Effector memory CD4-positive, alpha-beta T cell (primary cell): ENCODE measurements around the gene SELENOW.
A peak's percentile ranks its signal among the peaks of the same experiment; 100 is the strongest.
"Not testable (repeated sequence)": the region's sequence is repeated elsewhere in the genome, so short reads cannot be mapped to it uniquely, and the experiment has no call there.

Source experiments
- DNase-seq, 3 donors: peaks; one replicate each; pipeline ENCODE4 v3.0.0-alpha.2; 2020
- H3K27ac ChIP-seq: 2 replicates; pipeline ENCODE4 v1.7.0; 2013; ENCODE audit warnings: mild to moderate bottlenecking, low read length, moderate library complexity; ENCODE audit not compliant: insufficient read depth, poor library complexity, severe bottlenecking
- H3K27me3 ChIP-seq: replicated peaks from 2 replicates; pipeline ENCODE4 v1.7.0; 2013; ENCODE audit warnings: mild to moderate bottlenecking, low read length; ENCODE audit not compliant: insufficient read depth, control insufficient read depth, poor library complexity, severe bottlenecking
- H3K36me3 ChIP-seq: 2 replicates; pipeline ENCODE4 v1.7.0; 2013; ENCODE audit warnings: mild to moderate bottlenecking, low read length, moderate library complexity; ENCODE audit not compliant: control insufficient read depth, insufficient read depth
- H3K4me1 ChIP-seq: 2 replicates; pipeline ENCODE4 v1.7.0; 2013; ENCODE audit warnings: low read length, mild to moderate bottlenecking; ENCODE audit not compliant: control insufficient read depth, insufficient read depth, poor library complexity, severe bottlenecking
- H3K4me3 ChIP-seq: 2 replicates; pipeline ENCODE4 v1.7.0; 2013; ENCODE audit warnings: low read length, low read depth, mild to moderate bottlenecking; ENCODE audit not compliant: insufficient read depth, poor library complexity, severe bottlenecking
- H3K9me3 ChIP-seq: 2 replicates; pipeline ENCODE4 v1.7.0; 2013; ENCODE audit warnings: mild to moderate bottlenecking, low read length, moderate library complexity; ENCODE audit not compliant: control insufficient read depth

SELENOW gene

DNA sequence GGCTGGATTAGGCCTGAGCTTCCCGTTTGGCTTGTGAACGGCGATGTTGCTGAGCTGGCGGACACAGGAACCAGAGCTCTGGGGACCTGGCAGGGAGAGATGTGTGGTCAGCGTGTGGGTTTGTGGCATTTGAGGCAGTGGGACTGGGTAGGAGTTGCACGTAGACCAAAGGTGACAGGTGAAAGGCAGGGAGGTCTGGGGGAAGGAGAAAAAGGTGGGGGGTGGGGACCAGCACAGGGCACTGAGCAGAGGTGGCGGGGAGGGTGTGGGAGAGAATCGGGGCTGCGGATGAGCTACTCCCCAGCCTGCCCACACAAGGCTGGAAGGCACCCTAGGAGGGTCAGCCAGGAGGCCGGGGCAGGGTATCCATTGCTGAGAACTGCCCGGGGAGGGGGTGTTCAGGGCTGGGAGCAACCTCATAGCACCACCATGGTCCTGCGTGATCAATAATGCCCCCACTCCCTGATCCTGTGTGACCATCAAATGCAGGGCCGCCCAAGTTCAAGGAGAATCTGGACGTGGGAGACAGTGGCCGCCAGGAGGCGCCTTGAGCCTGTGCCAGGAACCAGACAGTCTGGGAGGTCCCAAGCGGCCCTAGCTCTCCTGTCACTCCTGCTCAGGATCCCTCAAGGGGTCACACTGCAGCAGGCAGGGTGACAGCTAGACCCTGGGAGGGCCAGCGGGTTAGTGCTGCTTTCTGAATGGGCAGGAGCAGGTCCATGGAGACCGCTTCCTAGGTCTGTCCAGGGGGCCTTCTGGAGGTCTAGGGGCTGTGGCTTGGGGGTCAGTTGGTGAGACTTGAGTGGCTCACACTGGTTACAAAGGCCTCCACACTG is 12.8 kb upstream of the SELENOW start:
- no peak for DNase-seq
- H3K27ac ChIP-seq: no peak overlapping the region
- no peak overlapping the region for H3K4me3 ChIP-seq
- no peaks in the 10 kb centered on the region for H3K4me1 ChIP-seq
- no peaks in the 10 kb centered on the region for H3K27me3 ChIP-seq
- H3K36me3 ChIP-seq: no peaks in the 10 kb centered on the region
- no peaks in the 10 kb centered on the region for H3K9me3 ChIP-seq

DNA sequence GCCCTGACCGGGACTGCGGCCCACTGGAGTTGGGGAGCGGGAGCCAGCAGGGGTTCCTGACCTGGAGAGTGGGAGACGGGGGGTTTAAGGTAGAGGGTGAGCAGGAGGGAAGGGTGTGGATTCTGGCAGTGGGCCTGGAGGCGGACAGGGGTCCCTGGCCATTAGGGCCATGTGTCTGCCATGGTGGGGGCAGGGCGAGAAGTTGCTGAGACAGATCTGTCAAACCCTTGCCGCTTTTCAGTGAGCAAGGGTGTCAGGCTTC is 12.2 kb upstream of the SELENOW start:
- DNase-seq: no peak
- Histone ChIP-seq H3K4me1 (no peaks in the 10 kb centered on the region), H3K9me3 (no peaks in the 10 kb centered on the region), H3K4me3 (no peak overlapping the region), H3K27me3 (no peaks in the 10 kb centered on the region), H3K27ac (no peak overlapping the region), H3K36me3 (no peaks in the 10 kb centered on the region)

DNA sequence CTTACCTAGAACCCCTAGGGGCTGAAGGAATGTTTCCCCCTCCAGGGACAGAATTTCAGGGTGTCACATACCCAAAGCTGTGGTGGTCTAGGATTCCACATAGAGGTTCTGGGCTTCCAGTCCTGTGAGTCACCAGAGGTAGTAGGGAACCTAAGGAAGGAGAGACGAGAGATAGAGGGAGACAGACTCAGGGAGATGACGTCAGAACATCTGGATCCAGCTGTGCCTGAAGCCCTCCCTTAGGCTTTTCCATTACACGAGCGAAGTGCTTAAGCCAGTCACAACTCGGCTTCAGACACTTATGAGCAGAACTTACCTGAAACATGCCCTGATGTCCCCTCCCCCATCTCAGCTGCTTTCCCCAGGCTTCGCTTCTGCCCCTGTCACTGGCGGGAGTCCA is 11.8 kb upstream of the SELENOW start:
- H3K27ac ChIP-seq: no peak overlapping the region
- no peak overlapping the region for H3K4me3 ChIP-seq
- no peaks in the 10 kb centered on the region for H3K4me1 ChIP-seq
- no peaks in the 10 kb centered on the region for H3K9me3 ChIP-seq
- no peak for DNase-seq
- H3K36me3 ChIP-seq: no peaks in the 10 kb centered on the region
- H3K27me3 ChIP-seq: no peaks in the 10 kb centered on the region

DNA sequence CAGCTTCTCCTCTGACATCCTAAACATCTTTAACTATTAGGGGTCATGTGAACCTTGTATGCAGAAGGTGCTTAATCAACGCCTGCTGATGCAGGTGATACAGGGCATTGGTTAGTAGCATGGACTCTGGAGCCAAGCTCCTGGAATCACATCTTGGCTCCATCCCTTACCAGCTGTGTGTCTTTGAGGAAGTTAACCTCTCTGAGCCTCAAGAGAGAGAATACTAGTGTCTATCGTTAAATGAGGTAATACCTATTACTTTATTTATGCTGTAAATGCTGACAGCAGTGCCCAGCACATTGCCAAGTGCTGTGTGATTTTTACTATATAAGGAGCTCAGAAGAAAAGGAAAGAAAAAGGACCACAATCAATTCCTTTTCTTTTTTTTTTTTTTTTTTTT is 11.2 kb upstream of the SELENOW start:
- no peak for DNase-seq
- no peaks in the 10 kb centered on the region for H3K9me3 ChIP-seq
- no peak overlapping the region for H3K27ac ChIP-seq
- no peaks in the 10 kb centered on the region for H3K27me3 ChIP-seq
- no peak overlapping the region for H3K4me3 ChIP-seq
- no peaks in the 10 kb centered on the region for H3K36me3 ChIP-seq
- H3K4me1 ChIP-seq: no peaks in the 10 kb centered on the region

DNA sequence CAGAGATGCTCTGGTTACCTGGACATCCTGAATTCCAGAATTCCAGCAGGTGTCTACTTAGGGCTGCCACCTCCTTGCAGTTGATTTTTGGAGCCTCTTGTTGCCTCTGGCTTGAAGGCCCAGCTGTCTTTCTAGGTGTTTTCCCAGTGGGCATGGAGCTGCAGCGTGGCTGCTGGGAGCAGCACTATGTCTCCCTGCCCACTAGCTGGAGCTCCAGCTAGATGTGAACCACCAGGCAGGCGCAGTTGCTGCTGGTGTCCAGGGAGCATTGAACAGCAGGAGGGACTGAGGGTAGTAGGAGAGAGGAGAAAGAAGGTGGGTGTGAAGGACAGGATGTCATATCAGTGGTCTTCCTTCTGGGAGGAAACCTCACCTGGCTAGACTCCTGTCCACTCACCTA is 9.9 kb upstream of the SELENOW start:
- Histone ChIP-seq H3K36me3 (no peaks in the 10 kb centered on the region), H3K27me3 (no peaks in the 10 kb centered on the region), H3K4me3 (no peak overlapping the region), H3K4me1 (no peaks in the 10 kb centered on the region), H3K27ac (no peak overlapping the region), H3K9me3 (no peaks in the 10 kb centered on the region)
- no peak for DNase-seq

DNA sequence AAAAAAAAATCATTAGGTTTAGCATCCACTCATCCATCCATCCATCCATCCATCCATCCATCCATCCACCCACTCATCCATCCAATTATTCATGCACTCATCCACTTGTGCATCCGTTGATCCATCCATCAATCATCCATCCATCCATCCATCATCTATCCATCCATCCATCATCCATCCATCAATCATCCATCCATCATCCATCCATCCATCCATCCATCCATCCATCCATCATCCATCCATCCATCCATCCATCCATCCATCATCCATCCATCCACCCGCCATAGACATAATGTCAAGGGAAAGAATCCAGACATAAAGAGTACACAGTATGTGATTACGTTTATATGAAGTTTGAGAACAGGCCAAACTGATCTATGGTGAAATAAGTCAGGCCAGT is 9.0 kb upstream of the SELENOW start:
- Histone ChIP-seq H3K36me3 (no peaks in the 10 kb centered on the region), H3K27me3 (no peaks in the 10 kb centered on the region), H3K4me1 (no peaks in the 10 kb centered on the region), H3K27ac (no peak overlapping the region), H3K4me3 (no peak overlapping the region), H3K9me3 (no peaks in the 10 kb centered on the region)
- no peak for DNase-seq

DNA sequence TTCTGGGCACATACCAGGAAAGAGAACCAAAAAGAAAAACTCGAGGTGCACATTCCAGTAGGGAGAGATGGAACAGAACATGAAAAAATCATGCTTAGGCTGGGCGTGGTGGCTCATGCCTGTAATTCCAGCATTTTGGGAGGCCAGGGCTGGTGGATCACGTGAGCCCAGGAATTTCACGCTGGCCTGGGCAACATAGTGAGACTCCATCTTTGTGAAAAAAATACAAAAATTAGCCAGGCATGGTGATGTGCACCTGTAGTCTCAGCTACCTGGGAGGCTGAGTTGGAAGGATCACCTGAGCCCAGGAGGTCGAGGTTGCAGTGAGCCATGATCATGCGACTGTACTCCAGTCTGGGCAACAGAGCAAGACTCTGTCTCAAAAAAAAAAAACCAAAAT is 7.2 kb upstream of the SELENOW start:
- not testable (repeated sequence) for H3K9me3 ChIP-seq

DNA sequence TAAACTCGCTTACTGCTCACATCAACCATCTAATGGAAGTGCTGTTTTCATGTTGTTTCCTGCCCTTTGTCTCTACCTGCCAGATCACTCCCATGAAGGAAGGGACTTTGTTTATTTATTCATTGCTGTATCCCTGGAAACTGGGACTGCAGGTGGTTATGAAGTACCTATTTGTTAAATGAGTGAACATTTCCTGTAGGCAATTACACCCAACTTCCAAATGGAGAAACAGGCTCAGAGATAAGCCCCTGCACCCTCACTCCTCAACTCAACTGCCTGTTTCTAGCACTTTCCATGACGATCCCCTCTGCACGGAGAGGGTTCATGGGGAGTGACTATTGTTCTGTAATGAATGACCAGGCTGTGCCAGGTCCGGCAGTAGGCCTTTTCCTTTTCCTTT is 1.9 kb upstream of the SELENOW start:
- Histone ChIP-seq H3K36me3 (peaks cover 8% of the 10 kb centered on the region), H3K4me1 (peaks cover 9% of the 10 kb centered on the region), H3K9me3 (no peaks in the 10 kb centered on the region), H3K27me3 (no peaks in the 10 kb centered on the region), H3K4me3 (no peak overlapping the region), H3K27ac (no peak overlapping the region)
- DNase-seq: no peak

More for the DNA sequence above, 7.2 kb upstream of the SELENOW start:
- H3K4me3 ChIP-seq, H3K27me3 ChIP-seq, H3K4me1 ChIP-seq, DNase-seq, H3K36me3 ChIP-seq, H3K27ac ChIP-seq: not testable (repeated sequence)

DNA sequence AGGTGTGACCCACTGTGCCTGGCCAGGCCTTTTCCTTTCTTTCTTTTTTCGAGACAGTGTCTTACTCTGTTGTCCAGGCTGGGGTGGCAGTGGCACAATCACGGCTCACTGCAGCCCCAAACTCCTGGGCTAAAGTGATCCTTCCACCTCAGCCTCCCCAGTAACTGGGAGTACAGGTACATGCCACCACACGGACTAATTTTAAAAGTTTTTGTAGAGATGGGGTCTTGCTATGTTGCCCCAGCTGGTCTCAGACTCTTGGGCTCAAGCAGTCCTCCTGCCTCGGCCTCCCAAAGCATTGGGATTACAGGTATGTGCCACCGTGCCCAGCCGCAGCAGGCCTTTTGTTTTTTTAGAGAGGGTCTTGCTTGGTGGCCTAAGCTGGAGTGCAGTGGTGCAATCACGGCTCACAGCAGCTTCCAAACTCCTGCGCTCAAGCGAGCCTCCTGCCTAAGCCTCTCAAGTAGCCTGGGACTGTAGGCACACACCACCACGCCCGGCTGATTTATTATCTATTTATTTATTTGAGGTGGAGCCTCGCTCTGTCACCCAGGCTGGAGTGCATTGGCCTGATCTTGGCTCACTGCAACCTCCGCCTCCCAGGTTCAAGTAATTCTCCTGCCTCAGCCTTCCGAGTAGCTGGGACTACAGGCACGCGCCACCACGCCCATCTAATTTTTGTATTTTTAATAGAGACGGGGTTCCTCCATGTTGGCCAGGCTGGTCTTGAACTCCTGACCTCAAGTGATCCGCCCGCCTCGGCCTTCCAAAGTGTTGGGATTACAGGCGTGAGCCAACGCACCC is 1.1 kb upstream of the SELENOW start:
- not testable (repeated sequence) for H3K36me3 ChIP-seq, H3K9me3 ChIP-seq, H3K27ac ChIP-seq, H3K4me1 ChIP-seq, H3K27me3 ChIP-seq, DNase-seq
- peak overlapping the region; percentile 91 for H3K4me3 ChIP-seq

DNA sequence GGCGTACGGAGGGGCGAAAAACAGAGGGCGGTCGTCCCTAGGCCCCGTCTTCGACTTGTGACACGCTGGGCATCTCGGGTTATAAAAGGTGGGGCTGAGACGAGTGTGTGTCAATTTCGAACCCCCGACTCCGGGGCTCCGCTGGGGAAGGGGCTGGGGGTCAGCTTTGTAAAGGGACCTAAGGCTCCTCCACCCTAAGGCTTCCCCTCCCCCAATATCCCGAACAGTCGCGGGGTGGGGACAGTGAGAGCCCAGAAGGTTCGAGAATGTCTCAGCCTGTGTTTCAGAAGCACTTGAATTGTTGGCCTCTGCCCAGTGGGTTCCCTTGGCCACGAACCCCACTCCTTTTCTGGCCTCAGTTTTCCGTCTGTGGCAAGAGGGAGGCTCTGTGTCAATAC is 450 bp downstream of the SELENOW start:
- peaks cover 14% of the 10 kb centered on the region for H3K36me3 ChIP-seq
- no peak for DNase-seq
- peak overlapping the region; percentile 91 for H3K4me3 ChIP-seq
- peaks cover 9% of the 10 kb centered on the region for H3K4me1 ChIP-seq
- no peaks in the 10 kb centered on the region for H3K9me3 ChIP-seq
- no peaks in the 10 kb centered on the region for H3K27me3 ChIP-seq
- H3K27ac ChIP-seq: peak overlapping the region; percentile 90
